GM23338 (cell line): ENCODE results near the gene FRMD4A. TPM values are rescaled to one million over a fixed set of nuclear protein-coding genes. Genes with fewer than 3 reads are reported as not detected.

Experiments used
- ATAC-seq: fragments of 200-7000 bp; cut with Tn5 transposase; 3 replicates; pipeline ENCODE4 v1.9.1; 2020
- DNase-seq: peaks from one replicate; pipeline ENCODE4 v3.0.0-alpha.2; 2015; ENCODE audit warnings: low spot score
- H2AFZ ChIP-seq: fragments of 200-600 bp; sonication (generic); 2 replicates; pipeline ENCODE4 v1.8.0; 2016; ENCODE audit warnings: antibody characterized with exemption, mild to moderate bottlenecking, moderate library complexity
- H3F3A ChIP-seq: fragments of 200-600 bp; sonication (generic); replicated peaks from 2 replicates; pipeline ENCODE4 v1.8.0; 2017; ENCODE audit warnings: antibody characterized with exemption, mixed run types, low read depth
- H3K27ac ChIP-seq: fragments of 200-600 bp; sonication (generic); 2 replicates; pipeline ENCODE4 v1.6.1; 2016; ENCODE audit warnings: low read depth
- H3K27me3 ChIP-seq: fragments of 200-600 bp; sonication (generic); 2 replicates; pipeline ENCODE4 v1.8.0; 2016; ENCODE audit warnings: mild to moderate bottlenecking, mixed run types, moderate library complexity; ENCODE audit not compliant: insufficient read depth
- H3K36me3 ChIP-seq: fragments of 200-600 bp; sonication (generic); 2 replicates; pipeline ENCODE4 v1.8.0; 2016; ENCODE audit warnings: mild to moderate bottlenecking; ENCODE audit not compliant: insufficient read depth
- H3K4me1 ChIP-seq: fragments of 200-600 bp; sonication (generic); 2 replicates; pipeline ENCODE4 v1.8.0; 2016; ENCODE audit warnings: mild to moderate bottlenecking, moderate library complexity; ENCODE audit not compliant: insufficient read depth
- H3K4me2 ChIP-seq: fragments of 200-600 bp; sonication (generic); 2 replicates; pipeline ENCODE4 v1.7.1; 2017; ENCODE audit warnings: mixed run types
- H3K4me3 ChIP-seq: fragments of 200-600 bp; sonication (generic); 2 replicates; pipeline ENCODE4 v1.6.1; 2016; ENCODE audit warnings: mixed run types
- H3K79me2 ChIP-seq: fragments of 200-600 bp; sonication (generic); replicated peaks from 2 replicates; pipeline ENCODE4 v1.8.0; 2017; ENCODE audit warnings: mild to moderate bottlenecking; ENCODE audit not compliant: insufficient read depth
- H3K9me2 ChIP-seq: fragments of 200-600 bp; sonication (generic); 2 replicates; pipeline ENCODE4 v1.8.0; 2017; ENCODE audit not compliant: insufficient read depth
- H4K20me1 ChIP-seq: fragments of 200-600 bp; sonication (generic); replicated peaks from 2 replicates; pipeline ENCODE4 v1.8.0; 2017; ENCODE audit warnings: mild to moderate bottlenecking; ENCODE audit not compliant: insufficient read depth
- H3K27ac Mint-ChIP-seq: 2 replicates; pipeline ENCODE4 v1.8.0; 2020; ENCODE audit warnings: inconsistent platforms, mild to moderate bottlenecking, moderate library complexity, mixed read lengths
- H3K27me3 Mint-ChIP-seq: 3 replicates; pipeline ENCODE4 v1.8.0; 2022; ENCODE audit warnings: low read depth, mild to moderate bottlenecking, moderate library complexity, mixed read lengths, inconsistent platforms; ENCODE audit not compliant: insufficient read depth, poor library complexity
- H3K36me3 Mint-ChIP-seq: 3 replicates; pipeline ENCODE4 v1.8.0; 2021; ENCODE audit warnings: low read depth, mild to moderate bottlenecking, inconsistent platforms, moderate library complexity, mixed read lengths
- H3K4me1 Mint-ChIP-seq: 3 replicates; pipeline ENCODE4 v1.8.0; 2020; ENCODE audit warnings: mild to moderate bottlenecking, inconsistent platforms, mixed read lengths
- H3K4me3 Mint-ChIP-seq: 3 replicates; pipeline ENCODE4 v1.8.0; 2021; ENCODE audit warnings: moderate library complexity, mild to moderate bottlenecking, inconsistent platforms, mixed read lengths
- H3K9me3 Mint-ChIP-seq: 3 replicates; pipeline ENCODE4 v1.8.0; 2020; ENCODE audit warnings: moderate library complexity, mild to moderate bottlenecking, inconsistent platforms, mixed read lengths
- CREB1 ChIP-seq: fragments of 250-450 bp; sonication (Bioruptor Pico); IDR thresholded peaks from 2 replicates; pipeline ENCODE4 v1.5.0; 2020; ENCODE audit warnings: low read depth, mild to moderate bottlenecking, moderate library complexity
- CTCF ChIP-seq, 2 experiments: fragments of 200-600 bp in 1 of 2; sonication (generic) in 1 of 2; conservative IDR thresholded peaks; 2 replicates each; pipeline versions ENCODE4 v1.5.1 to v1.6.1; 2016 to 2017; ENCODE audit warnings: antibody characterized with exemption in 2 of 2, low read depth in 2 of 2, mild to moderate bottlenecking in 2 of 2, moderate library complexity in 1 of 2
- ETS1 ChIP-seq: IDR thresholded peaks from 2 replicates; pipeline ENCODE4 v1.6.1; 2016; ENCODE audit warnings: antibody characterized with exemption
- EZH2 ChIP-seq: fragments of 200-600 bp; sonication (generic); IDR thresholded peaks from one replicate; pipeline ENCODE4 v1.8.0; 2017; ENCODE audit warnings: antibody characterized with exemption, mild to moderate bottlenecking, low read depth; ENCODE audit not compliant: unreplicated experiment
- EZH2phosphoT487 ChIP-seq: fragments of 200-600 bp; sonication (generic); IDR thresholded peaks from one replicate; pipeline ENCODE4 v1.8.1; 2018; ENCODE audit warnings: antibody characterized with exemption; ENCODE audit not compliant: unreplicated experiment
- JUNB ChIP-seq: IDR thresholded peaks from one replicate; pipeline ENCODE4 v1.6.1; 2016; ENCODE audit warnings: antibody characterized with exemption; ENCODE audit not compliant: unreplicated experiment
- NANOG ChIP-seq: IDR thresholded peaks from 2 replicates; pipeline ENCODE4 v1.6.1; 2016; ENCODE audit warnings: antibody characterized with exemption, borderline replicate concordance
- POLR2AphosphoS5 ChIP-seq: IDR thresholded peaks from 2 replicates; pipeline ENCODE4 v1.6.1; 2016; ENCODE audit warnings: antibody characterized with exemption, low read depth
- REST ChIP-seq: IDR thresholded peaks from one replicate; pipeline ENCODE4 v1.6.1; 2018; ENCODE audit warnings: antibody characterized with exemption; ENCODE audit not compliant: unreplicated experiment
- STAT1 ChIP-seq: IDR thresholded peaks from one replicate; pipeline ENCODE4 v1.6.1; 2016; ENCODE audit warnings: antibody characterized with exemption; ENCODE audit not compliant: unreplicated experiment
- ZNF114 ChIP-seq: fragments of 250-450 bp; sonication (Bioruptor Pico); IDR thresholded peaks from 2 replicates; pipeline ENCODE4 v1.5.0; 2020; ENCODE audit warnings: mild to moderate bottlenecking, moderate library complexity
- ZNF331 ChIP-seq: fragments of 250-450 bp; sonication (Bioruptor Pico); IDR thresholded peaks from 2 replicates; pipeline ENCODE4 v1.5.0; 2020; ENCODE audit warnings: low read depth, mild to moderate bottlenecking, moderate library complexity
- ZNF462 ChIP-seq: fragments of 250-450 bp; sonication (Bioruptor Pico); IDR thresholded peaks from 2 replicates; pipeline ENCODE4 v1.5.0; 2020; ENCODE audit warnings: mild to moderate bottlenecking, moderate library complexity
- polyA plus RNA-seq: library from polyadenylated mRNA; unstranded; fragments of >200 nt; fragmentation: Nextera tagmentation; extraction: Ambion mirVana; gene quantifications from 2 replicates; pipeline ENCODE4 v1.2.1, GENCODE V29; 2016
- total RNA-seq: library from RNA; depleted of rRNA; stranded (reverse); fragments of >200 nt; shearing (Covaris generic); gene quantifications from 2 replicates; pipeline ENCODE4 v1.2.3, GENCODE V29; 2014

The FRMD4A gene
- total and polyA plus RNA-seq, 2 experiments from 2014 or later, result 14.0 to 20.1 TPM

GRCh38 chr10:14220026-14220425, 110.7 kb downstream of the FRMD4A start:
- Histone ChIP-seq H3K36me3 (no peaks in the 10 kb centered on the region), H2AFZ (no peak overlapping the region), H3K79me2 (no peaks in the 10 kb centered on the region), H3K4me3 (no peak overlapping the region), H4K20me1 (no peaks in the 10 kb centered on the region), H3K4me2 (no peak overlapping the region), H3K27me3 (no peaks in the 10 kb centered on the region), H3K27ac (no peak overlapping the region), H3K4me1 (no peaks in the 10 kb centered on the region), H3F3A (no peaks in the 10 kb centered on the region), H3K9me2 (peaks cover 9% of the 10 kb centered on the region; the same call in 1 of the 2 replicates)
- no peaks in the 10 kb centered on the region for H3K36me3 Mint-ChIP-seq
- ATAC-seq (no peak), DNase-seq (no peak)
- TF ChIP-seq ZNF114, result no peak
- no peak for TF ChIP-seq ZNF331 (CRISPR knock-in tag)
- TF ChIP-seq CREB1 (CRISPR knock-in tag), result no peak
- no peak for TF ChIP-seq EZH2phosphoT487
- TF ChIP-seq ZNF462 (CRISPR knock-in tag), result no peak
- TF ChIP-seq EZH2, result no peak
- no peak for TF ChIP-seq POLR2AphosphoS5
- TF ChIP-seq REST, result no peak
- TF ChIP-seq JUNB, result no peak
- no peak for TF ChIP-seq STAT1
- TF ChIP-seq NANOG, result no peak
- no peak for TF ChIP-seq ETS1
- no peak for TF ChIP-seq CTCF (conservative IDR thresholded peaks at IDR 0.05; ENCODE audit: low read depth in 2 of 2)
- H3K27me3 Mint-ChIP-seq, result peaks cover 4% of the 10 kb centered on the region
- no peaks in the 10 kb centered on the region for H3K4me1 Mint-ChIP-seq
- H3K9me3 Mint-ChIP-seq, result no peaks in the 10 kb centered on the region; the same call in 2 of the 3 replicates
- H3K27ac Mint-ChIP-seq, result no peak overlapping the region
- no peak overlapping the region for H3K4me3 Mint-ChIP-seq
